ENCODE results near the gene APOL1.
A peak's percentile ranks its signal among the peaks of the same experiment; 100 is the strongest.
"Not testable (repeated sequence)": the region's sequence is repeated elsewhere in the genome, so short reads cannot be mapped to it uniquely, and the experiment has no call there.

DNA sequence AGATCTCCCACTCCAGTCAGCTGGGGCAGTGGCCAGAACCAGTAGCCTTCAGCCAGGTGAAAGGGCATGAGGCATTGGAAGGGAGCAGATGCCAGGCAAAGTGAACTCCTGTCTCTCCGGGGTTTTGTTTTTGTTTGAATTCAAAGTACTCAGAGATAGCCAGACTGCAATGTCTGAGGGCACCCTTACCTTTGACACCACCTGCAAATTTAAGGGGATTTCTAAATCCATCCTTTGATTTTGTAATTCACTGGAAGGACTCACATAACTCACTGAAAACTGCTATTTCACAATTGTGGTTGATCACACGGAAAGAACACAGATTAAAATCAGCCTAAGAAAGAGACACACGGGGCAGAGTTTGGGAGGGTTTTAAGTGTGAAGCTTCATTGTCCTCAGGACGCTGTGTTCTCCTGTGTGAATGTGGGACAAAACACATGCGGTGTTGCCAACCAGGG is 10.3 kb downstream of the APOL1 start:
- not testable (repeated sequence) for TF ChIP-seq CTCF (conservative IDR thresholded peaks at IDR 0.05; ENCODE audit: low read depth, low read length); POLR2A (IDR thresholded peaks at IDR 0.05; ENCODE audit: low read depth, low read length)
- TF ChIP-seq CEBPB (IDR thresholded peaks at IDR 0.05; ENCODE audit: low read depth, low read length), result peak; percentile 32; the same call in 1 of the 2 replicates

All from IMR-90 (cell line).